Eye (tissue), 1 donor: ENCODE data around the gene CHD5.
A peak's percentile ranks its signal among the peaks of the same experiment; 100 is the strongest.
"Not testable (repeated sequence)": the region's sequence is repeated elsewhere in the genome, so short reads cannot be mapped to it uniquely, and the experiment has no call there.

Experiments
- DNase-seq: peaks from one replicate; pipeline ENCODE4 v3.0.0-alpha.2; 2015

Gene CHD5

GRCh38 chr1:6180268-6180706, at the start of gene CHD5:
CHD5 (minus strand) TSS chr1:6180321; CDS start chr1:6180023, 298 bp downstream.
- peak; percentile 59 for DNase-seq

- DNase-seq: no peak
Observed at GRCh38 chr1:6225651-6226050, 45.5 kb upstream of the CHD5 start.

GRCh38 chr1:6224718-6225117, 44.6 kb upstream of the CHD5 start:
- no peak for DNase-seq

GRCh38 chr1:6223617-6224016, 43.5 kb upstream of the CHD5 start:
- no peak for DNase-seq

GRCh38 chr1:6222636-6223035, 42.5 kb upstream of the CHD5 start:
- DNase-seq: no peak

- DNase-seq: no peak
Observed at GRCh38 chr1:6221210-6221784, 41.2 kb upstream of the CHD5 start.

GRCh38 chr1:6220236-6220635, 40.1 kb upstream of the CHD5 start:
- no peak for DNase-seq

GRCh38 chr1:6219641-6220040, 39.5 kb upstream of the CHD5 start:
- not testable (repeated sequence) for DNase-seq

- DNase-seq: peak; percentile 35
Observed at GRCh38 chr1:6218375-6219164, 38.4 kb upstream of the CHD5 start.

GRCh38 chr1:6212193-6212959, 32.3 kb upstream of the CHD5 start:
- no peak for DNase-seq

GRCh38 chr1:6211731-6212130, 31.6 kb upstream of the CHD5 start:
- no peak for DNase-seq

GRCh38 chr1:6210591-6211355, 30.7 kb upstream of the CHD5 start:
- no peak for DNase-seq

GRCh38 chr1:6209661-6210580, 29.8 kb upstream of the CHD5 start:
- peak; percentile 41 for DNase-seq

GRCh38 chr1:6208723-6209660, 28.9 kb upstream of the CHD5 start:
- peak; percentile 83 for DNase-seq

- DNase-seq: no peak
Observed at GRCh38 chr1:6207921-6208320, 27.8 kb upstream of the CHD5 start.

- no peak for DNase-seq
Observed at GRCh38 chr1:6207075-6207885, 27.2 kb upstream of the CHD5 start.

GRCh38 chr1:6206520-6206855, 26.4 kb upstream of the CHD5 start:
- no peak for DNase-seq

- peak; percentile 89 for DNase-seq
Observed at GRCh38 chr1:6205849-6206519, 25.9 kb upstream of the CHD5 start, which contains the start of gene RNF207. RNF207 (plus strand) TSS chr1:6206119; CDS start chr1:6206536, 417 bp downstream.

- no peak for DNase-seq
Observed at GRCh38 chr1:6202256-6202655, 22.1 kb upstream of the CHD5 start.
